ENCODE results near the gene CIAO1. TPM values are rescaled to one million over a fixed set of nuclear protein-coding genes. Genes with fewer than 3 reads are reported as not detected.

Gene CIAO1
- total RNA-seq, 1 donor from 2014 or later = 58.6 TPM

DNA sequence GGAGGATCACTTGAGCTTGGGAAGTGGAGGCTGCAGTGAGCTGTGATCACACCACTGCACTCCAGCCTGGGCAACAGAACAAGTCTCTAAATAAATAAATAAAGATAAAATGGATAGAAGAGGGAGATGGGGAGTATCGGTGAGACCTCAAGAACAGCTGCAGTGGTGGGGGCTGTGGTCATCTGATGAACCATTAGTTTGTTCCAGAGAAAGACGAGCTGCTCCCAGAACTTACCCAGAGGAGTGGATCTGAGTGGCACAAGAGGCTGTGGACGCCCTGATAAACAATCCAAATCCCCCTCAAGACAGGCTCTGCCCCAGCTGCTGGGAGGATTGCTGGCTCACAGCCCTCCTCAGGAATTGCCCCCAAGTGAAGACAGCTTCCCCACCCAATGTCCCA, 26.9 kb upstream of the CIAO1 start:
- H2AFZ ChIP-seq (ENCODE audit: low read depth, low read length) = no peak overlapping the region
- H3K27me3 ChIP-seq (ENCODE audit: insufficient read depth, low read length) = no peaks in the 10 kb centered on the region
- no peaks in the 10 kb centered on the region for H3K9me3 ChIP-seq (ENCODE audit: insufficient read depth, low read depth, low read length)
- H3K4me2 ChIP-seq (ENCODE audit: low read length) = no peak overlapping the region
- peaks cover 9% of the 10 kb centered on the region for H3K4me1 Mint-ChIP-seq (ENCODE audit: low read depth, unreplicated experiment)
- H3K4me1 ChIP-seq (ENCODE audit: insufficient read depth, low read length) = peaks cover 8% of the 10 kb centered on the region
- no peaks in the 10 kb centered on the region for H3K79me2 ChIP-seq (ENCODE audit: insufficient read depth, low read length)
- H3K36me3 ChIP-seq (ENCODE audit: insufficient read depth, low read length) = no peaks in the 10 kb centered on the region
- FAIRE-seq (no peak), DNase-seq (ENCODE audit: low read depth) (no peak)
- H4K20me1 ChIP-seq (ENCODE audit: insufficient read depth, low read length) = no peaks in the 10 kb centered on the region
- no peak overlapping the region for H3K4me3 ChIP-seq (ENCODE audit: insufficient read depth, low read depth, low read length)
- no peak overlapping the region for H3K27ac ChIP-seq (ENCODE audit: low read depth, low read length)
- H3K9ac ChIP-seq (ENCODE audit: low read length) = no peak overlapping the region
- no peak overlapping the region for H3K4me3 Mint-ChIP-seq (ENCODE audit: unreplicated experiment)
- no peaks in the 10 kb centered on the region for H3K9me3 Mint-ChIP-seq (ENCODE audit: unreplicated experiment)
- TF ChIP-seq, protein P1, sequence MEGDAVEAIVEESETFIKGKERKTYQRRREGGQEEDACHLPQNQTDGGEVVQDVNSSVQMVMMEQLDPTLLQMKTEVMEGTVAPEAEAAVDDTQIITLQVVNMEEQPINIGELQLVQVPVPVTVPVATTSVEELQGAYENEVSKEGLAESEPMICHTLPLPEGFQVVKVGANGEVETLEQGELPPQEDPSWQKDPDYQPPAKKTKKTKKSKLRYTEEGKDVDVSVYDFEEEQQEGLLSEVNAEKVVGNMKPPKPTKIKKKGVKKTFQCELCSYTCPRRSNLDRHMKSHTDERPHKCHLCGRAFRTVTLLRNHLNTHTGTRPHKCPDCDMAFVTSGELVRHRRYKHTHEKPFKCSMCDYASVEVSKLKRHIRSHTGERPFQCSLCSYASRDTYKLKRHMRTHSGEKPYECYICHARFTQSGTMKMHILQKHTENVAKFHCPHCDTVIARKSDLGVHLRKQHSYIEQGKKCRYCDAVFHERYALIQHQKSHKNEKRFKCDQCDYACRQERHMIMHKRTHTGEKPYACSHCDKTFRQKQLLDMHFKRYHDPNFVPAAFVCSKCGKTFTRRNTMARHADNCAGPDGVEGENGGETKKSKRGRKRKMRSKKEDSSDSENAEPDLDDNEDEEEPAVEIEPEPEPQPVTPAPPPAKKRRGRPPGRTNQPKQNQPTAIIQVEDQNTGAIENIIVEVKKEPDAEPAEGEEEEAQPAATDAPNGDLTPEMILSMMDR (IDR thresholded peaks at IDR 0.05; ENCODE audit: insufficient read depth, low read depth, low read length) = no peak
- no peak for TF ChIP-seq EZH2 (IDR thresholded peaks at IDR 0.05; ENCODE audit: insufficient read depth, low read length)
- no peaks in the 10 kb centered on the region for H3K27me3 Mint-ChIP-seq (ENCODE audit: low read depth, unreplicated experiment)
- no peak overlapping the region for H3K27ac Mint-ChIP-seq (ENCODE audit: unreplicated experiment)
- H3K36me3 Mint-ChIP-seq (ENCODE audit: low read depth, unreplicated experiment) = peaks cover 13% of the 10 kb centered on the region

DNA sequence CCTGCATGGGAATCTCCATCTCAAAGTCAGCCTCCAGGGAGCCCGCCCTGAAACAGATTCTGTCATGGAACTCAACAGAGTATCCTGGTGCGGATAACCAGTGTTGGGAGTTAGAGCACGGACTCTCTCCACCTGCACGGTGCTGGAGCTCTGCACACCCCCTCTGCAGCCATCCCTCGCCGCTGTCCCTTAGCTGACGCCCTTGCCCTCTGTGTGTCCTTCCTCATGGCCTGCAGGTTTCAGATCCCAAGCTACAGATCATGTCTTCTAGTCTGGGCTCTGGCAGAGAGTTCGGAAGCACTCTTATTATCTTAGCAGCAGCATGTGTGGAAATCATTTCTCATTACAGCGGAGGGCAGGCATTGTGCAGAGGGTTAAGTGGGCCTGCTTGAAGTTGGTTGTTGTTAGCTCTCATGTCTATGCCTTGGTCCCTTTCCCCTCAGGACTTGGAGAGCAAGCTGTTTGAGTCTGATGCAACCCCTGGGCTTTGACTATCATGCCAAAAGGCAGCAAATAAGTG, 26.2 kb upstream of the CIAO1 start:
- Histone ChIP-seq H3K79me2 (ENCODE audit: insufficient read depth, low read length) (no peaks in the 10 kb centered on the region), H3K9me3 (ENCODE audit: insufficient read depth, low read depth, low read length) (no peaks in the 10 kb centered on the region), H4K20me1 (ENCODE audit: insufficient read depth, low read length) (no peaks in the 10 kb centered on the region), H3K36me3 (ENCODE audit: insufficient read depth, low read length) (no peaks in the 10 kb centered on the region), H3K4me2 (ENCODE audit: low read length) (no peak overlapping the region), H2AFZ (ENCODE audit: low read depth, low read length) (no peak overlapping the region), H3K4me1 (ENCODE audit: insufficient read depth, low read length) (peaks cover 8% of the 10 kb centered on the region), H3K27ac (ENCODE audit: low read depth, low read length) (no peak overlapping the region), H3K4me3 (ENCODE audit: insufficient read depth, low read depth, low read length) (no peak overlapping the region), H3K27me3 (ENCODE audit: insufficient read depth, low read length) (no peaks in the 10 kb centered on the region), H3K9ac (ENCODE audit: low read length) (no peak overlapping the region)
- H3K27me3 Mint-ChIP-seq (ENCODE audit: low read depth, unreplicated experiment) = no peaks in the 10 kb centered on the region
- no peak overlapping the region for H3K4me3 Mint-ChIP-seq (ENCODE audit: unreplicated experiment)
- H3K27ac Mint-ChIP-seq (ENCODE audit: unreplicated experiment) = no peak overlapping the region
- H3K36me3 Mint-ChIP-seq (ENCODE audit: low read depth, unreplicated experiment) = peaks cover 13% of the 10 kb centered on the region
- no peak for FAIRE-seq
- no peaks in the 10 kb centered on the region for H3K9me3 Mint-ChIP-seq (ENCODE audit: unreplicated experiment)
- TF ChIP-seq EZH2 (IDR thresholded peaks at IDR 0.05; ENCODE audit: insufficient read depth, low read length) = no peak
- TF ChIP-seq, protein P1 (IDR thresholded peaks at IDR 0.05; ENCODE audit: insufficient read depth, low read depth, low read length) = no peak
- no peak for DNase-seq (ENCODE audit: low read depth)
- peaks cover 9% of the 10 kb centered on the region for H3K4me1 Mint-ChIP-seq (ENCODE audit: low read depth, unreplicated experiment)

DNA sequence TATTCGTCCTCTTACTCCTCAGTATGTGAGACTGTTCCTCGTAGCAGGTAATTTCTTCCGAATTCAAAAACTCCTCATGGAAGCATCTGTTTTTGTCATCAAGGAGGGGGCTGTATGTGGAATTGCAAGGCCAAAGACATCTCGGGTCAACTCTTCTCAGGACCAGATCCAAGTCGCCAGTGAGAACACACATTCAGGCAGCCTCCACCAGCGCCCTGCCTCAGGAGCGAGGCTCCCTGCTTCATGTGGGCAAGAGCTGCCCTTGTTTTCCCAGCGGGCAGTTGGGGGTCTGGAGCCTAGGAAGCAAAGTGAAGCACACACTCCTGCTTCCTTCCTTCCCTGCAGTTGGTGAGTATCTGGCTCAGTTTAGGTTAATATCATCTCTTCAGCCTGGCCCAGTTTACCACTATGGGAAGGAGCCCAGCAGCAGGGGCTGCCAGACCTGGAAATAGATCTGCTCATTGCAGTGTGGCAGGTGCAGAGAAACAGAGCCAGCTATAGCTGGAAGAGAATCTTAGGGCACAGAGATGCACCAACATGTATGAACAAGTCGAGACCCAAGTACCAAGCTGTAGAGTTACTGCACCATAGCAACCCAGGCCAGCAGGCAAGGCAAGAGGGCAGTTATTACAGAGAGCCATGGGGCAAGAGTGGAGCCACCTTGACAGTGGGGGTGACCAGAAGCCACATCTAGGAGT, 25.5 kb upstream of the CIAO1 start:
- Histone ChIP-seq H2AFZ (ENCODE audit: low read depth, low read length) (no peak overlapping the region), H3K27me3 (ENCODE audit: insufficient read depth, low read length) (no peaks in the 10 kb centered on the region), H3K4me1 (ENCODE audit: insufficient read depth, low read length) (peaks cover 9% of the 10 kb centered on the region), H3K36me3 (ENCODE audit: insufficient read depth, low read length) (no peaks in the 10 kb centered on the region), H3K4me3 (ENCODE audit: insufficient read depth, low read depth, low read length) (no peak overlapping the region), H3K27ac (ENCODE audit: low read depth, low read length) (no peak overlapping the region), H3K9me3 (ENCODE audit: insufficient read depth, low read depth, low read length) (no peaks in the 10 kb centered on the region), H3K4me2 (ENCODE audit: low read length) (no peak overlapping the region), H4K20me1 (ENCODE audit: insufficient read depth, low read length) (no peaks in the 10 kb centered on the region), H3K79me2 (ENCODE audit: insufficient read depth, low read length) (no peaks in the 10 kb centered on the region), H3K9ac (ENCODE audit: low read length) (no peak overlapping the region)
- peaks cover 9% of the 10 kb centered on the region for H3K4me1 Mint-ChIP-seq (ENCODE audit: low read depth, unreplicated experiment)
- no peak for FAIRE-seq
- no peaks in the 10 kb centered on the region for H3K9me3 Mint-ChIP-seq (ENCODE audit: unreplicated experiment)
- TF ChIP-seq EZH2 (IDR thresholded peaks at IDR 0.05; ENCODE audit: insufficient read depth, low read length) = no peak
- TF ChIP-seq, protein P1 (IDR thresholded peaks at IDR 0.05; ENCODE audit: insufficient read depth, low read depth, low read length) = no peak
- H3K27me3 Mint-ChIP-seq (ENCODE audit: low read depth, unreplicated experiment) = no peaks in the 10 kb centered on the region
- no peak overlapping the region for H3K27ac Mint-ChIP-seq (ENCODE audit: unreplicated experiment)
- DNase-seq (ENCODE audit: low read depth) = no peak
- no peak overlapping the region for H3K4me3 Mint-ChIP-seq (ENCODE audit: unreplicated experiment)
- H3K36me3 Mint-ChIP-seq (ENCODE audit: low read depth, unreplicated experiment) = peaks cover 13% of the 10 kb centered on the region

Data from astrocyte (in vitro differentiated cells and primary cell).